Liver (tissue), 9 donors: ENCODE measurements around the gene ARHGAP10. TPM values are rescaled to one million over a fixed set of nuclear protein-coding genes. Genes with fewer than 3 reads are reported as not detected.

ENCODE experiments used
- DNase-seq: peaks from one replicate; pipeline ENCODE4 v3.0.0-alpha.2; 2017; ENCODE audit warnings: low spot score
- H3K27ac ChIP-seq, 2 donors: one replicate each; pipeline ENCODE4 v1.7.0; 2013; ENCODE audit warnings: inconsistent platforms in 2 of 2, low read length in 2 of 2, control low read depth in 1 of 2, low read depth in 1 of 2, mild to moderate bottlenecking in 1 of 2
- H3K27me3 ChIP-seq, 4 donors: one replicate each; pipeline versions ENCODE4 v1.6.1 to v1.7.0; 2013; ENCODE audit warnings: low read length in 3 of 4, inconsistent platforms in 1 of 4, mild to moderate bottlenecking in 1 of 4, moderate library complexity in 1 of 4; ENCODE audit not compliant: control insufficient read depth in 4 of 4, insufficient read depth in 4 of 4
- H3K36me3 ChIP-seq, 4 donors: one replicate each; pipeline versions ENCODE4 v1.6.1 to v1.7.0; 2013; ENCODE audit warnings: low read length in 3 of 4, mild to moderate bottlenecking in 3 of 4, low read depth in 1 of 4, moderate library complexity in 1 of 4; ENCODE audit not compliant: control insufficient read depth in 4 of 4, insufficient read depth in 3 of 4
- H3K4me1 ChIP-seq, 4 donors: one replicate each; pipeline versions ENCODE4 v1.6.1 to v1.7.0; 2013; ENCODE audit warnings: low read length in 3 of 4, mild to moderate bottlenecking in 3 of 4, moderate library complexity in 1 of 4; ENCODE audit not compliant: control insufficient read depth in 4 of 4, insufficient read depth in 4 of 4
- H3K4me3 ChIP-seq, 3 donors: one replicate each; pipeline versions ENCODE4 v1.6.1 to v1.7.0; 2013; ENCODE audit warnings: low read length in 3 of 3, control low read depth in 1 of 3, low read depth in 1 of 3, mild to moderate bottlenecking in 1 of 3
- H3K9ac ChIP-seq, 2 donors: one replicate each; pipeline ENCODE4 v1.7.0; 2013; ENCODE audit warnings: low read length in 2 of 2, mild to moderate bottlenecking in 2 of 2, moderate library complexity in 2 of 2, control low read depth in 1 of 2, low read depth in 1 of 2
- H3K9me3 ChIP-seq, 4 donors: one replicate each; pipeline versions ENCODE4 v1.6.1 to v1.7.0; 2013; ENCODE audit warnings: low read length in 3 of 4; ENCODE audit not compliant: control insufficient read depth in 4 of 4
- ATF3 ChIP-seq: IDR thresholded peaks from 2 replicates; pipeline ENCODE4 v1.6.1; 2016; ENCODE audit warnings: antibody characterized with exemption
- CTCF ChIP-seq: fragments of 150-350 bp; IDR thresholded peaks from 2 replicates; pipeline ENCODE4 v1.5.1; 2017; ENCODE audit warnings: improper control_type of control experiment, low read depth, low read length; ENCODE audit not compliant: missing input control
- EGR1 ChIP-seq, 2 donors: IDR thresholded peaks; 2 replicates each; pipeline ENCODE4 v1.6.1; 2016 to 2018; ENCODE audit warnings: antibody characterized with exemption in 2 of 2, low read depth in 2 of 2
- FOXA1 ChIP-seq: IDR thresholded peaks from 2 replicates; pipeline ENCODE4 v1.6.1; 2016; ENCODE audit warnings: antibody characterized with exemption
- FOXA2 ChIP-seq: IDR thresholded peaks from 2 replicates; pipeline ENCODE4 v1.6.1; 2016; ENCODE audit warnings: antibody characterized with exemption
- GABPA ChIP-seq, 2 donors: IDR thresholded peaks in 1 of 2; conservative IDR thresholded peaks in 1 of 2; 2 replicates each; pipeline ENCODE4 v1.6.1; 2016; ENCODE audit warnings: antibody characterized with exemption in 2 of 2, mild to moderate bottlenecking in 1 of 2, moderate library complexity in 1 of 2
- HNF4A ChIP-seq, 2 donors: conservative IDR thresholded peaks; 2 replicates each; pipeline ENCODE4 v1.6.1; 2016; ENCODE audit warnings: antibody characterized with exemption in 2 of 2, mild to moderate bottlenecking in 2 of 2
- HNF4G ChIP-seq: IDR thresholded peaks from 2 replicates; pipeline ENCODE4 v1.6.1; 2016; ENCODE audit warnings: antibody characterized with exemption
- JUND ChIP-seq, 2 donors: IDR thresholded peaks; 2 replicates each; pipeline ENCODE4 v1.6.1; 2016; ENCODE audit warnings: antibody characterized with exemption in 2 of 2
- NR2F2 ChIP-seq: IDR thresholded peaks from 2 replicates; pipeline ENCODE4 v1.6.1; 2016; ENCODE audit warnings: antibody characterized with exemption
- RAD21 ChIP-seq, 2 donors: IDR thresholded peaks; 2 replicates each; pipeline ENCODE4 v1.6.1; 2016; ENCODE audit warnings: antibody characterized with exemption in 2 of 2, mild to moderate bottlenecking in 2 of 2
- REST ChIP-seq: IDR thresholded peaks from 2 replicates; pipeline ENCODE4 v1.6.1; 2016; ENCODE audit warnings: antibody characterized with exemption, mild to moderate bottlenecking
- RXRA ChIP-seq, 2 donors: IDR thresholded peaks; 2 replicates each; pipeline ENCODE4 v1.6.1; 2017 to 2018; ENCODE audit warnings: antibody characterized with exemption in 2 of 2, mild to moderate bottlenecking in 1 of 2
- SP1 ChIP-seq: IDR thresholded peaks from 2 replicates; pipeline ENCODE4 v1.6.1; 2018; ENCODE audit warnings: antibody characterized with exemption, mild to moderate bottlenecking
- TAF1 ChIP-seq: conservative IDR thresholded peaks from 2 replicates; pipeline ENCODE4 v1.6.1; 2016; ENCODE audit warnings: antibody characterized with exemption, mild to moderate bottlenecking
- YY1 ChIP-seq: IDR thresholded peaks from 2 replicates; pipeline ENCODE4 v1.6.1; 2016; ENCODE audit warnings: antibody characterized with exemption, mild to moderate bottlenecking
- ZBTB33 ChIP-seq: IDR thresholded peaks from 2 replicates; pipeline ENCODE4 v1.6.1; 2016; ENCODE audit warnings: antibody characterized with exemption
- WGBS: extraction: QIAGEN DNeasy Blood & Tissue Kit; methylation state at CpG from one replicate; pipeline ENCODE4 v1.1.7; 2013; 5-methylcytosine and 5-hydroxymethylcytosine counted together
- polyA plus RNA-seq, 2 donors: library from polyadenylated mRNA; stranded (reverse) in 1 of 2; unstranded in 1 of 2; fragments of 200-250 nt in 1 of 2; fragments of >200 nt in 1 of 2; fragmentation: Nextera tagmentation in 1 of 2; extraction: Ambion mirVana in 1 of 2; gene quantifications; one replicate each; pipeline versions ENCODE4 v1.2.1 to v1.2.3, GENCODE V29; 2013 to 2015
- total RNA-seq, 2 donors: library from RNA; depleted of rRNA; stranded (reverse); fragments of >200 nt; gene quantifications; one replicate each; pipeline ENCODE4 v1.2.3, GENCODE V29; 2014
- TF ChIP-seq, protein P1 (sequence below): IDR thresholded peaks from 2 replicates; pipeline ENCODE4 v1.6.1; 2016; ENCODE audit warnings: antibody characterized with exemption
- donor health status: healthy.
- donor health status: healthy.
- donor health status: healthy.
- donor health status: healthy.
- donor health status: healthy.

The ARHGAP10 gene
- total and polyA plus RNA-seq, 4 donors, result 1.5 to 13.0 (median 4.3) TPM

- H3K27ac ChIP-seq, result no peak overlapping the region
- H3K27me3 ChIP-seq, result no peaks in the 10 kb centered on the region
- no peak overlapping the region for H3K9ac ChIP-seq
- TF ChIP-seq ZBTB33 (no peak), ATF3 (no peak), HNF4A (conservative IDR thresholded peaks at IDR 0.05) (no peak), RAD21 (IDR thresholded peaks at IDR 0.05) (no peak), FOXA2 (no peak), RXRA (IDR thresholded peaks at IDR 0.05) (no peak), JUND (IDR thresholded peaks at IDR 0.05) (no peak), CTCF (no peak), HNF4G (no peak), GABPA (IDR thresholded peaks at IDR 0.05 in 1 of 2, conservative IDR thresholded peaks at IDR 0.05 in 1 of 2) (no peak), NR2F2 (no peak), REST (no peak), YY1 (no peak), FOXA1 (no peak), SP1 (no peak), EGR1 (IDR thresholded peaks at IDR 0.05; ENCODE audit: low read depth in 2 of 2) (no peak), TAF1 (no peak)
- TF ChIP-seq, protein P1, sequence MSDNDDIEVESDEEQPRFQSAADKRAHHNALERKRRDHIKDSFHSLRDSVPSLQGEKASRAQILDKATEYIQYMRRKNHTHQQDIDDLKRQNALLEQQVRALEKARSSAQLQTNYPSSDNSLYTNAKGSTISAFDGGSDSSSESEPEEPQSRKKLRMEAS, result no peak
- no peaks in the 10 kb centered on the region for H3K4me1 ChIP-seq
- DNase-seq, result no peak
- no peaks in the 10 kb centered on the region for H3K9me3 ChIP-seq
- no peaks in the 10 kb centered on the region for H3K36me3 ChIP-seq
- WGBS, result 60% methylated on average over 4 of the region's 4 CpGs
- no peak overlapping the region for H3K4me3 ChIP-seq
Measured at GRCh38 chr4:147801820-147802219, 69.9 kb downstream of the ARHGAP10 start.
